ENCODE results near the gene STAT2. TPM values are rescaled to one million over a fixed set of nuclear protein-coding genes. Genes with fewer than 3 reads are reported as not detected.

STAT2 gene
- total and polyA plus RNA-seq, 9 of the 15 experiments (the other 6 are each of a cell fraction or from before 2014, with no cell fraction given), result 15.5 to 46.9 (median 40.1) TPM

GRCh38 chr12:56300644-56301464, 59.1 kb downstream of the STAT2 start (continued):
- peak; percentile 11 to 35 for TF ChIP-seq E2F6 (IDR thresholded peaks at IDR 0.05; ENCODE audit: borderline replicate concordance in 1 of 2, extremely low read depth in 1 of 2, insufficient read depth in 1 of 2, insufficient read length in 1 of 2, low read depth in 1 of 2, low read length in 1 of 2, poor library complexity in 1 of 2, severe bottlenecking in 1 of 2)
- no peak for TF ChIP-seq ZKSCAN3 (CRISPR knock-in tag; IDR thresholded peaks at IDR 0.05)
- no peak for TF ChIP-seq KAT7 (CRISPR knock-in tag; IDR thresholded peaks at IDR 0.05; ENCODE audit: borderline replicate concordance)
- TF ChIP-seq ATF7 (IDR thresholded peaks at IDR 0.05), result peak; percentile 24
- no peak for TF ChIP-seq ARID3A (IDR thresholded peaks at IDR 0.05; ENCODE audit: borderline replicate concordance, low read depth, low read length)
- no peak for TF ChIP-seq RFX7 (CRISPR knock-in tag; IDR thresholded peaks at IDR 0.05)
- no peak for TF ChIP-seq FUS (optimal IDR thresholded peaks at IDR 0.05; ENCODE audit: low read depth, low read length)
- TF ChIP-seq TSC22D4 (tag; IDR thresholded peaks at IDR 0.05), result no peak
- no peak for TF ChIP-seq POLR2B (IDR thresholded peaks at IDR 0.05; ENCODE audit: low read depth, partially characterized antibody)
- TF ChIP-seq PHB (CRISPR knock-in tag; IDR thresholded peaks at IDR 0.05), result no peak
- no peak for TF ChIP-seq SFPQ (IDR thresholded peaks at IDR 0.05; ENCODE audit: low read depth, low read length)
- TF ChIP-seq, protein P1, sequence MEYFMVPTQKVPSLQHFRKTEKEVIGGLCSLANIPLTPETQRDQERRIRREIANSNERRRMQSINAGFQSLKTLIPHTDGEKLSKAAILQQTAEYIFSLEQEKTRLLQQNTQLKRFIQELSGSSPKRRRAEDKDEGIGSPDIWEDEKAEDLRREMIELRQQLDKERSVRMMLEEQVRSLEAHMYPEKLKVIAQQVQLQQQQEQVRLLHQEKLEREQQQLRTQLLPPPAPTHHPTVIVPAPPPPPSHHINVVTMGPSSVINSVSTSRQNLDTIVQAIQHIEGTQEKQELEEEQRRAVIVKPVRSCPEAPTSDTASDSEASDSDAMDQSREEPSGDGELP (CRISPR knock-in tag; IDR thresholded peaks at IDR 0.05; ENCODE audit: borderline replicate concordance), result no peak
- peak; percentile 34; the same call in 1 of the 2 replicates for TF ChIP-seq SUPT5H (IDR thresholded peaks at IDR 0.05)
- peak; percentile 41 for TF ChIP-seq TAF1 (IDR thresholded peaks at IDR 0.05; ENCODE audit: control insufficient read depth, extremely low read depth, insufficient read depth, low read length, severe bottlenecking)

Data from K562 (cell line).